GM12891 (cell line): ENCODE results near the gene CACNG1.

Source experiments
- DNase-seq: peaks from one replicate; pipeline ENCODE4 v3.0.0; 2011; ENCODE audit warnings: low spot score; ENCODE audit not compliant: insufficient read length
- FAIRE-seq: peaks from 2 replicates; lab custom pipeline; 2011; peaks lifted over from hg19 to GRCh38; lab: Jason Lieb, UNC
- PAX5 ChIP-seq: IDR thresholded peaks from 2 replicates; pipeline ENCODE4 v1.6.1; 2011; ENCODE audit warnings: low read length, moderate library complexity, mild to moderate bottlenecking; ENCODE audit not compliant: insufficient read depth, severe bottlenecking
- POLR2A ChIP-seq: IDR thresholded peaks from 2 replicates; pipeline ENCODE4 v1.6.1; 2011; ENCODE audit warnings: low read depth, low read length, control low read depth
- POLR2AphosphoS5 ChIP-seq: IDR thresholded peaks from 2 replicates; pipeline ENCODE4 v1.6.1; 2011; ENCODE audit warnings: low read depth, low read length, control low read depth
- POU2F2 ChIP-seq: IDR thresholded peaks from 2 replicates; pipeline ENCODE4 v1.6.1; 2011; ENCODE audit warnings: low read depth, mild to moderate bottlenecking, control low read depth, low read length, moderate library complexity
- SPI1 ChIP-seq: IDR thresholded peaks from 2 replicates; pipeline ENCODE4 v1.6.1; 2011; ENCODE audit warnings: low read depth, low read length, control low read depth
- TAF1 ChIP-seq: IDR thresholded peaks from 2 replicates; pipeline ENCODE4 v1.6.1; 2011; ENCODE audit warnings: low read depth, low read length, control low read depth

CACNG1 gene

GRCh38 chr17:67016039-67016762 lies 28.2 kb upstream of the CACNG1 start:
- TF ChIP-seq POU2F2 (no peak), SPI1 (no peak), POLR2A (no peak), POLR2AphosphoS5 (no peak), PAX5 (no peak), TAF1 (no peak)
- DNase-seq (no peak), FAIRE-seq (no peak)

DNA sequence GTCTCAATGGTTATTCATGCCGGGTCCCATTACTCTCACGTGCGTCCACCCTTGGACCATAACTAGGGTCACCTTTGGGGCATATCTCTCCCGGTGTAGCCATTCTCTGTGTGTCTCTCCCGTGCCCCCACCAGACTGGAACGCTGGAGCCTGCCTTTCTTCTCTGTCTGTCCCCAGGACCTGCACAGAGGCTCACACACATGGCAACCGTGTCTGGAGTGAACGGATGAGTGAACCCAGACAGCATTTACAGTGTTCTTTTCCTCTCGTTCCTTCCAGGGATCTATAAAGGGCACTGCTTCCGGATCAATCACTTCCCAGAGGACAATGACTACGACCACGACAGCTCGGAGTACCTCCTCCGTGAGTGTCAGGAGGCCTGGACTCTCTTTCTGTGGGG lies 26.4 kb upstream of the CACNG1 start:
- DNase-seq (no peak), FAIRE-seq (no peak)

GRCh38 chr17:67018471-67019434 lies 25.6 kb upstream of the CACNG1 start:
- no peak for DNase-seq
- TF ChIP-seq PAX5, result no peak
- no peak for TF ChIP-seq POU2F2
- no peak for TF ChIP-seq TAF1
- no peak for FAIRE-seq

More for the DNA sequence above, 26.4 kb upstream of the CACNG1 start:
- TF ChIP-seq SPI1 (no peak), POLR2AphosphoS5 (no peak), POU2F2 (no peak), PAX5 (no peak), POLR2A (no peak), TAF1 (no peak)

DNA sequence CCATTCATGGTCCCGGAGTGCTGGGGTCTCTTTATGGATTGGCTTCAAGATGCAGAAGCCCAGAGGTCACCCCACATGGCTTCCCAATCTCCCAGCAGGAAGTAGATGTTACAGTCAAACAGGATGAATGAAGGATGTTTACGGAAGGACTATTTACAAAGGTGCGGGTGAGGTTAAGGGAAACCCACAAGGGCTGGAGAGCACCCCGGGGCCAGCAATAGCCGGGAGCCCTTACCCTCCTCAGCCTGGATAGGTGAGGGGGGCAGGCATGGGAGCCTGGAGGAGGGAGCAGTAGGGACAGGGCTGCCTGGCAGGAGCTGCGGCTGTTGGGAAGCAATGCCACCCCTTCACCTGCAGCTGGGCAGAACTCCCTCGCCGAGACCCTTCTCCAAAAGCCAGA lies 24.5 kb upstream of the CACNG1 start:
- TF ChIP-seq SPI1 (no peak), TAF1 (no peak)
- DNase-seq (no peak), FAIRE-seq (no peak)

DNA sequence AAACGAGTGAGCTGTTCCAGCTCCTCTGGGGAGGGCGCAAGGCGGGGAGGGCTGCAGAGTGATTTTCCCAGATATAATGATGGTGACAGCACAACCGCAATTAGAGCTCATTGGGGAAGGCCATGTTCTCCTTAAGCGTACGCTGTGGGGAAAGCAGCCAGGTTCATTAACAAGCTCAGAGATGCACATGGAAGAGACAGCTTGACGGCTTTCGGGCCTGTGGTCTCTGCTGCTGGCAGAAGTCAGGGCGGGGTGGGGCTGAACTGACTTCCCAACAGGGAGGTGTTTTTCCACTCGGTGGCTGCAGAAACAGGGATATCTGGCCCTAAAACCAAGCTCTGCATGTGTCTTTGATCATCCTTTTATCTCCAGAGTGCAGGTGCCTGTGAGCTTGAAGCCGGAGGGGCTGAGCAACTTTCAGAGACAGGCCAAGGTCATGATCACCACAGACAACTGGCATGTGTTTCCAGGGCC lies 24.0 kb upstream of the CACNG1 start:
- FAIRE-seq, result no peak
- no peak for DNase-seq
- TF ChIP-seq SPI1 (no peak), POLR2AphosphoS5 (no peak), PAX5 (no peak), POLR2A (no peak)

- FAIRE-seq (no peak), DNase-seq (no peak)
- no peak for TF ChIP-seq POU2F2
- no peak for TF ChIP-seq POLR2A
- TF ChIP-seq PAX5, result no peak
- no peak for TF ChIP-seq POLR2AphosphoS5
- no peak for TF ChIP-seq TAF1
- no peak for TF ChIP-seq SPI1
Measured at GRCh38 chr17:67021196-67021595, 23.2 kb upstream of the CACNG1 start.

DNA sequence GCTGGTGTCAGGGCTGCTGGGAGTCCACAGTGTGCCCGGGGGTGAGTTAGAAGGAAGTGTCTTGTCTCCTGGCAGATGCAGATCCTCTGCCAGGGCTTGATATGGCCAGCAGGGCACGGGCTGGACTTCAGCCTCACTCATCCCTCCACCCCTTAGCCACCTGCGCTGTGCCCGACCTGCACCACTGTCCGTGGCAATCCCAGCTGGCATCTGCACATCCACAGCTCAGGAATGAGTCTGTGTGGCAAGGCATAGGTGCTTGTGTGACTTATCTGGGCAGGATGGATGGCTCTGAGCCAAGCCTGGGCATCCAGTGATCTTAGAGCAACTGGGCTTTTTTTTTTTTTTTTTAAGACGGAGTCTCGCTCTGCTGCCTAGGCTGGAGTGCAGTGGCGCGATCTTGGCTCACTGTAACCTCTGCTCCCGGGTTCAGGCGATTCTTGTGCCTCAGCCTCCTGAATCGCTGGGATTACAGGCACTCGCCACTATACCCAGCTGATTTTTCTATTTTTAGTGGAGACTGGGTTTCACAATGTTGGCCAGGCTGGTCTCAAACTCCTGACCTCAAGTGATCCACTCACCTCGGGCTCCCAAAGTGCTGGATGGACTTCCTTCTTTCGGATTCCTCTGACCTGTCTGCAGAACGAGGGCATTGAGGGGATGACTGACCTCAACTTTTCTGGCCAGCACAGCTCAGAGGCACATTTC lies 22.5 kb upstream of the CACNG1 start:
- FAIRE-seq (no peak), DNase-seq (no peak)
- TF ChIP-seq SPI1, result no peak
- TF ChIP-seq POU2F2, result no peak
- TF ChIP-seq TAF1, result no peak
- no peak for TF ChIP-seq POLR2AphosphoS5
- no peak for TF ChIP-seq POLR2A
- TF ChIP-seq PAX5, result no peak

DNA sequence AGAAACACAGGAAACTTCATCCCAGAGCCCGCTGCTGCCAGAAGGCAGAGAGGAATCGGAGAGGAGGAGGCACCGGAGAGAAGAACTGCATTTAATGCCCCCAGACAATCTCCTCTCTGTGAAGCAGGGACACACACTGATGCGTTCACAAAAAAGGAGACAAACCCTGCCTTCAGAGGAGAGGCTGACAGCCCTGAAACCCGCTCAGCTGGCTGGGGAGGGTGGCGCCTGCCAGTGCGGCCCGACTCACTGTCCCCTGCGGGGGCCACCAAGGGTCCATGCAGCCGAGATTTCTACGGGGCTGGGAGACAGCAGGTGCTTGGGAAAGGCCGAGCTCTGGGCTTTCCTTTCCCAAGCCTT lies 21.9 kb upstream of the CACNG1 start:
- TF ChIP-seq POU2F2 (no peak), POLR2A (no peak), SPI1 (no peak), POLR2AphosphoS5 (no peak), PAX5 (no peak), TAF1 (no peak)
- no peak for FAIRE-seq
- no peak for DNase-seq

DNA sequence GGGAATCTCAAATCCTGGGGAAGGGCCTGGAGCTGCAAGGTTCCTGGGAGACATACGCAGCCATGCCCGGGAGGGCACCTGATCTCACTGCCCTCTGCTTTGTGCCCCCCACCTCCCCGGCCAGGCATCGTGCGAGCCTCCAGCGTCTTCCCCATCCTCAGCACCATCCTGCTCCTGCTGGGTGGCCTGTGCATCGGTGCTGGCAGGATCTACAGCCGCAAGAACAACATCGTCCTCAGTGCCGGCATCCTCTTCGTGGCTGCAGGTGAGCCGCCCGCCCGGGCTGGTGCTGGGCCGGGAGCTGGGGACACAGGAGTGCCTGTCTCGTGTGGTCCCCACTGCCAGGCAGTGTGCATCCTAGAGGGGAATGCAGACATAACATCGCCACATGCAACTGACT lies 19.6 kb upstream of the CACNG1 start:
- FAIRE-seq (no peak), DNase-seq (no peak)
- TF ChIP-seq POU2F2 (no peak), SPI1 (no peak), POLR2A (no peak), TAF1 (no peak), POLR2AphosphoS5 (no peak)
